K562 (cell line): ENCODE measurements around the gene POFUT2. TPM values are rescaled to one million over a fixed set of nuclear protein-coding genes. Genes with fewer than 3 reads are reported as not detected.

Experiments used
- BRF1 ChIP-seq: IDR thresholded peaks from 3 replicates; pipeline ENCODE4 v1.6.1; 2011; ENCODE audit warnings: borderline replicate concordance, mild to moderate bottlenecking; ENCODE audit not compliant: insufficient read length; ENCODE audit errors: extremely low read depth
- CBFA2T3 ChIP-seq: fragments of 450-650 bp; IDR thresholded peaks from 2 replicates; pipeline ENCODE4 v1.6.1; 2017
- CEBPG ChIP-seq, 3 experiments: fragments of 200-800 bp in 1 of 3; sonication (Bioruptor generic) in 1 of 3; sonication (generic) in 1 of 3; formaldehyde crosslinking in 1 of 3; IDR thresholded peaks in 2 of 3; conservative IDR thresholded peaks in 1 of 3; 2 replicates each; pipeline versions ENCODE4 v1.6.1 to v1.8.0; 2016 to 2022; ENCODE audit warnings: missing compliant biosample characterization in 2 of 3, missing genetic modification characterization in 2 of 3, mild to moderate bottlenecking in 1 of 3, missing genetic modification reagents in 1 of 3
- CHCHD3 ChIP-seq: fragments of 250-450 bp; sonication (Bioruptor Pico); IDR thresholded peaks from 2 replicates; pipeline ENCODE4 v2.1.2; 2022; ENCODE audit warnings: mild to moderate bottlenecking
- HMG20B ChIP-seq: fragments of 250-450 bp; sonication (Bioruptor Pico); IDR thresholded peaks from 2 replicates; pipeline ENCODE4 v1.5.0; 2021; ENCODE audit warnings: mild to moderate bottlenecking
- NCOA1 ChIP-seq: fragments of 450-650 bp; IDR thresholded peaks from 2 replicates; pipeline ENCODE4 v1.6.1; 2016; ENCODE audit warnings: low read depth
- PTRF ChIP-seq: fragments of 450-650 bp; IDR thresholded peaks from 2 replicates; pipeline ENCODE4 v1.6.1; 2016; ENCODE audit warnings: mild to moderate bottlenecking, missing genetic modification characterization, missing compliant biosample characterization
- RFX7 ChIP-seq: fragments of 250-450 bp; sonication (Bioruptor Pico); IDR thresholded peaks from 2 replicates; pipeline ENCODE4 v1.5.1; 2021; ENCODE audit warnings: mild to moderate bottlenecking
- TCF3 ChIP-seq: sonication (generic); formaldehyde crosslinking; IDR thresholded peaks from 2 replicates; pipeline ENCODE4 v1.4.0; 2020; ENCODE audit warnings: mild to moderate bottlenecking, missing genetic modification reagents
- TOE1 ChIP-seq, 2 experiments: fragments of 450-650 bp in 1 of 2; sonication (generic) in 1 of 2; formaldehyde crosslinking in 1 of 2; IDR thresholded peaks; 2 replicates each; pipeline versions ENCODE4 v1.7.1 to v1.8.0; 2016 to 2022; ENCODE audit warnings: borderline replicate concordance in 2 of 2, mild to moderate bottlenecking in 2 of 2, antibody characterized with exemption in 1 of 2, inconsistent platforms in 1 of 2, low read depth in 1 of 2, missing genetic modification reagents in 1 of 2, moderate library complexity in 1 of 2
- WHSC1 ChIP-seq: IDR thresholded peaks from one replicate; pipeline ENCODE4 v1.6.1; 2012; ENCODE audit warnings: low read length, control low read depth, inconsistent platforms
- ZNF134 ChIP-seq: fragments of 250-450 bp; sonication (Bioruptor Pico); conservative IDR thresholded peaks from 2 replicates; pipeline ENCODE4 v1.4.0; 2020
- ZNF146 ChIP-seq: IDR thresholded peaks from one replicate; pipeline ENCODE4 v1.6.1; 2018; ENCODE audit warnings: missing compliant biosample characterization; ENCODE audit not compliant: unreplicated experiment
- ZNF518B ChIP-seq: fragments of 250-450 bp; sonication (Bioruptor Pico); IDR thresholded peaks from 2 replicates; pipeline ENCODE4 v1.5.0; 2021; ENCODE audit warnings: mild to moderate bottlenecking, moderate library complexity
- polyA plus RNA-seq, 8 experiments: library from polyadenylated mRNA; depleted of rRNA in 4 of 8; stranded (reverse) in 5 of 8; unstranded in 3 of 8; fragments of >200 nt; fragmentation: Nextera tagmentation in 2 of 8; fragmentation: Illumina TruSeq in 1 of 8; extraction: Ambion mirVana in 2 of 8; extraction: Trizol in 1 of 8; gene quantifications; 2 replicates each; pipeline versions ENCODE4 v1.2.1 to v1.2.3, GENCODE V29; 2011 to 2014; ENCODE audit warnings: inconsistent platforms in 1 of 8, missing spikeins in 1 of 8
- total RNA-seq, 7 experiments: library from RNA; depleted of rRNA in 6 of 7; stranded (reverse); fragments of >200 nt in 6 of 7; fragmentation: Illumina TruSeq in 2 of 7; extraction: Trizol in 2 of 7; gene quantifications; 2 replicates each; pipeline versions ENCODE4 v1.2.1 to v1.2.3, GENCODE V29; 2011 to 2021; ENCODE audit warnings: low replicate concordance in 1 of 7

Gene POFUT2
- total and polyA plus RNA-seq, 9 of the 15 experiments (the other 6 are each of a cell fraction or from before 2014, with no cell fraction given): 1.1 to 24.2 (median 11.0) TPM

- TF ChIP-seq ZNF518B (CRISPR knock-in tag) (no peak), BRF1 (no peak), ZNF134 (CRISPR knock-in tag) (no peak), TOE1 (IDR thresholded peaks at IDR 0.05; ENCODE audit: borderline replicate concordance) (no peak), TOE1 (CRISPR knock-in tag; IDR thresholded peaks at IDR 0.05; ENCODE audit: borderline replicate concordance, low read depth) (no peak), CEBPG (CRISPR knock-in tag; IDR thresholded peaks at IDR 0.05) (no peak), CEBPG (tag; conservative IDR thresholded peaks at IDR 0.05 in 1 of 2, IDR thresholded peaks at IDR 0.05 in 1 of 2) (no peak), WHSC1 (no peak), CHCHD3 (CRISPR knock-in tag) (no peak), RFX7 (CRISPR knock-in tag) (no peak), CBFA2T3 (peak; percentile 34), ZNF146 (CRISPR knock-in tag) (no peak), TCF3 (CRISPR knock-in tag) (peak; percentile 21; the same call in 1 of the 2 replicates), NCOA1 (no peak), HMG20B (CRISPR knock-in tag) (no peak), PTRF (tag) (no peak)
Measured at GRCh38 chr21:45290948-45291612, 3.4 kb upstream of the POFUT2 start (continued).
